Panc1 (cell line): ENCODE data around the gene LRRC71. TPM values are rescaled to one million over a fixed set of nuclear protein-coding genes. Genes with fewer than 3 reads are reported as not detected.
A peak's percentile ranks its signal among the peaks of the same experiment; 100 is the strongest.

Source experiments
- ATAC-seq: fragments of 200-7000 bp; cut with Tn5 transposase; 2 replicates; pipeline ENCODE4 v1.9.1; 2020; ENCODE audit warnings: mild to moderate bottlenecking, moderate library complexity
- BruUV-seq: library from RNA; stranded (reverse); fragments of 400-500 nt; replicated peaks from 2 replicates; lab custom pipeline; 2021; lab: Mats Ljungman, UMichigan
- CTCF ChIA-PET: fragments of 300-600 bp; sonication (Branson Sonifier 250); formaldehyde crosslinking; loops from one replicate; lab custom pipeline; 2022; ENCODE audit warnings: antibody characterized with exemption; lab: Charles Lee
- POLR2A ChIA-PET: fragments of 300-600 bp; sonication (Branson Sonifier 250); formaldehyde crosslinking; loops from one replicate; lab custom pipeline; 2022; ENCODE audit warnings: antibody characterized with exemption; lab: Charles Lee
- DNase-seq: peaks from one replicate; pipeline ENCODE4 v3.0.0-alpha.2; 2010; ENCODE audit warnings: low read depth, low spot score
- H3K27ac ChIP-seq: 2 replicates; pipeline ENCODE4 v1.5.1; 2011; ENCODE audit warnings: mild to moderate bottlenecking, low read length, inconsistent platforms
- H3K27me3 ChIP-seq: fragments of 200-500 bp; sonication (Bioruptor generic); 2 replicates; pipeline ENCODE4 v1.6.0; 2014; ENCODE audit warnings: low read length, inconsistent platforms; ENCODE audit not compliant: control insufficient read depth, insufficient read depth
- H3K36me3 ChIP-seq: fragments of 200-500 bp; sonication (Bioruptor generic); 2 replicates; pipeline ENCODE4 v1.5.1; 2014; ENCODE audit warnings: inconsistent platforms, mild to moderate bottlenecking, low read length, moderate library complexity; ENCODE audit not compliant: control insufficient read depth, insufficient read depth
- H3K4me1 ChIP-seq: 2 replicates; pipeline ENCODE4 v1.5.1; 2011; ENCODE audit warnings: inconsistent platforms, mild to moderate bottlenecking, low read length, moderate library complexity; ENCODE audit not compliant: control insufficient read depth, insufficient read depth
- H3K4me3 ChIP-seq, 2 experiments: 2 replicates each; pipeline ENCODE4 v1.5.1; 2011 to 2012; ENCODE audit warnings: low read depth in 2 of 2, low read length in 2 of 2, mild to moderate bottlenecking in 2 of 2, inconsistent platforms in 1 of 2, moderate library complexity in 1 of 2
- H3K9me3 ChIP-seq: fragments of 200-500 bp; sonication (Bioruptor generic); 2 replicates; pipeline ENCODE4 v1.5.1; 2014; ENCODE audit warnings: low read depth, mild to moderate bottlenecking, inconsistent platforms, low read length, moderate library complexity; ENCODE audit not compliant: control insufficient read depth, insufficient read depth
- CTCF ChIP-seq: fragments of 450-650 bp; IDR thresholded peaks from 2 replicates; pipeline ENCODE4 v1.5.1; 2017; ENCODE audit warnings: mild to moderate bottlenecking
- POLR2AphosphoS5 ChIP-seq: IDR thresholded peaks from 2 replicates; pipeline ENCODE4 v1.6.1; 2012; ENCODE audit warnings: mild to moderate bottlenecking, low read depth, low read length, moderate library complexity
- REST ChIP-seq, 2 experiments: IDR thresholded peaks; 2 replicates each; pipeline ENCODE4 v1.6.1; 2011 to 2012; ENCODE audit warnings: low read depth in 2 of 2, control low read depth in 1 of 2, low read length in 1 of 2, mild to moderate bottlenecking in 1 of 2, moderate library complexity in 1 of 2; ENCODE audit not compliant: insufficient read depth in 1 of 2
- TCF7L2 ChIP-seq: IDR thresholded peaks from 2 replicates; pipeline ENCODE4 v1.6.1; 2011; ENCODE audit warnings: mild to moderate bottlenecking, low read depth, low read length, inconsistent platforms
- in situ Hi-C: cut with HindIII; loops from 2 replicates; pipeline ENCODE4 v1.10.0; 2016; ENCODE audit warnings: low sequenced_read_pairs, low pct_unique_long_range_greater_than_20kb
- intact Hi-C: fragments of 100-400 bp; cut with micrococcal nuclease; formaldehyde crosslinking; loops from one replicate; pipeline ENCODE4 v1.10.0; 2022; ENCODE audit not compliant: unreplicated experiment
- total RNA-seq: library from RNA; stranded (reverse); gene quantifications from one replicate; pipeline ENCODE4 v1.2.1, GENCODE V29; 2021; ENCODE audit not compliant: unreplicated experiment

The LRRC71 gene
- total RNA-seq, 1 experiment from 2014 or later = 0.77 TPM

- ChIA-PET POLR2A (no interaction called here), CTCF (interaction anchor here (1.0 kb wide), 1 partner anchor 194 kb away, joined by 3 read pairs; no protein-coding TSS in a partner anchor)
- Histone ChIP-seq H3K4me3 (no peak overlapping the region), H3K27ac (no peak overlapping the region), H3K27me3 (no peaks in the 10 kb centered on the region), H3K36me3 (no peaks in the 10 kb centered on the region), H3K4me1 (peaks cover 11% of the 10 kb centered on the region), H3K9me3 (no peaks in the 10 kb centered on the region)
- TF ChIP-seq CTCF (peak; percentile 97), POLR2AphosphoS5 (no peak)
- intact Hi-C loops = no loop called here
- in situ Hi-C loops = no loop called here
- BruUV-seq = no TSS peak
- DNase-seq (no peak), ATAC-seq (peak; percentile 52; the same call in 1 of the 2 replicates)
Observed at GRCh38 chr1:156910309-156910782, 10.1 kb upstream of the LRRC71 start.

GRCh38 chr1:156911577-156912298, 8.7 kb upstream of the LRRC71 start:
- intact Hi-C loops = no loop called here
- H3K27ac ChIP-seq = no peak overlapping the region
- no peak for DNase-seq
- peaks cover 11% of the 10 kb centered on the region for H3K4me1 ChIP-seq
- in situ Hi-C loops = no loop called here
- no peaks in the 10 kb centered on the region for H3K9me3 ChIP-seq
- no peaks in the 10 kb centered on the region for H3K36me3 ChIP-seq
- no peak for ATAC-seq
- POLR2A ChIA-PET = no interaction called here
- CTCF ChIA-PET = interaction anchor here (0.6 to 0.7 kb wide), 2 partner anchors 16 to 221 kb away, joined by 3 read pairs; no protein-coding TSS in a partner anchor
- TF ChIP-seq REST (IDR thresholded peaks at IDR 0.05; ENCODE audit: insufficient read depth in 1 of 2, low read depth in 2 of 2, low read length in 1 of 2) = no peak
- TF ChIP-seq POLR2AphosphoS5 = no peak
- TF ChIP-seq CTCF = no peak
- no peak for TF ChIP-seq TCF7L2
- BruUV-seq = no TSS peak
- no peak overlapping the region for H3K4me3 ChIP-seq
- no peaks in the 10 kb centered on the region for H3K27me3 ChIP-seq
